Measurements from ENCODE around the gene PIAS4. TPM values are rescaled to one million over a fixed set of nuclear protein-coding genes. Genes with fewer than 3 reads are reported as not detected.

The PIAS4 gene
- total and polyA plus RNA-seq, 4 donors, result 6.5 to 20.3 (median 15.9) TPM

- H3K4me3 ChIP-seq (ENCODE audit: low read length in 2 of 2), result no peak overlapping the region
- no peak overlapping the region for H3K27ac ChIP-seq (ENCODE audit: low read depth in 1 of 2, low read length in 2 of 2)
- DNase-seq, result peak in 1 of 2 donors; percentile 43
Observed at GRCh38 chr19:3981736-3982681, 25.5 kb upstream of the PIAS4 start.

GRCh38 chr19:3982701-3983541, 24.6 kb upstream of the PIAS4 start:
- Histone ChIP-seq H3K4me1 (ENCODE audit: control insufficient read depth in 1 of 2, insufficient read depth in 2 of 2, low read length in 2 of 2) (peaks cover 0 to 5% of the 10 kb centered on the region in 2 donors), H3K9me3 (ENCODE audit: control insufficient read depth, low read length) (no peaks in the 10 kb centered on the region)
- no peak for ATAC-seq (ENCODE audit: low FRiP score)

More at GRCh38 chr19:3981736-3982681, 25.5 kb upstream of the PIAS4 start:
- intact Hi-C loops (cut with DNase I), result no loop called here
- Histone ChIP-seq H3K27me3 (ENCODE audit: control insufficient read depth in 1 of 2, insufficient read depth in 2 of 2, low read length in 1 of 2) (no peaks in the 10 kb centered on the region), H3K9me3 (ENCODE audit: control insufficient read depth, low read length) (no peaks in the 10 kb centered on the region), H3K36me3 (ENCODE audit: control insufficient read depth in 1 of 2, insufficient read depth in 2 of 2, low read length in 1 of 2) (peaks cover 13 to 42% of the 10 kb centered on the region in 2 donors), H3K4me1 (ENCODE audit: control insufficient read depth in 1 of 2, insufficient read depth in 2 of 2, low read length in 2 of 2) (peaks cover 0 to 4% of the 10 kb centered on the region in 2 donors)
- WGBS, 2 donors, result 84% methylated on average over 39 of the region's 39 CpGs
- ATAC-seq (ENCODE audit: low FRiP score), result no peak

GRCh38 chr19:3983542-3983914, 24.0 kb upstream of the PIAS4 start:
- intact Hi-C loops (cut with DNase I), result no loop called here
- Histone ChIP-seq H3K27me3 (ENCODE audit: control insufficient read depth in 1 of 2, insufficient read depth in 2 of 2, low read length in 1 of 2) (no peaks in the 10 kb centered on the region), H3K4me3 (ENCODE audit: low read length in 2 of 2) (no peak overlapping the region), H3K4me1 (ENCODE audit: control insufficient read depth in 1 of 2, insufficient read depth in 2 of 2, low read length in 2 of 2) (peaks cover 0 to 5% of the 10 kb centered on the region in 2 donors), H3K27ac (ENCODE audit: low read depth in 1 of 2, low read length in 2 of 2) (no peak overlapping the region), H3K9me3 (ENCODE audit: control insufficient read depth, low read length) (no peaks in the 10 kb centered on the region), H3K36me3 (ENCODE audit: control insufficient read depth in 1 of 2, insufficient read depth in 2 of 2, low read length in 1 of 2) (peaks cover 8 to 29% of the 10 kb centered on the region in 2 donors)
- DNase-seq (peak in 1 of 2 donors; percentile 28), ATAC-seq (ENCODE audit: low FRiP score) (no peak)
- 61 to 75% methylated on average over 7 of the region's 7 CpGs for WGBS, 2 donors

More at GRCh38 chr19:3982701-3983541, 24.6 kb upstream of the PIAS4 start:
- 82 to 85% methylated on average over 40 of the region's 40 CpGs for WGBS, 2 donors
- Histone ChIP-seq H3K27me3 (ENCODE audit: control insufficient read depth in 1 of 2, insufficient read depth in 2 of 2, low read length in 1 of 2) (no peaks in the 10 kb centered on the region), H3K27ac (ENCODE audit: low read depth in 1 of 2, low read length in 2 of 2) (no peak overlapping the region), H3K36me3 (ENCODE audit: control insufficient read depth in 1 of 2, insufficient read depth in 2 of 2, low read length in 1 of 2) (peaks cover 8 to 34% of the 10 kb centered on the region in 2 donors), H3K4me3 (ENCODE audit: low read length in 2 of 2) (no peak overlapping the region)
- DNase-seq, result peak in 1 of 2 donors; percentile 55
- intact Hi-C loops (cut with DNase I), result no loop called here

GRCh38 chr19:3983936-3984583, 23.5 kb upstream of the PIAS4 start:
- peak in 1 of 2 donors; percentile 60 for DNase-seq
- 17 to 18% methylated on average over 30 of the region's 30 CpGs for WGBS, 2 donors
- ATAC-seq (ENCODE audit: low FRiP score), result no peak
- peaks cover 0 to 5% of the 10 kb centered on the region in 2 donors for H3K4me1 ChIP-seq (ENCODE audit: control insufficient read depth in 1 of 2, insufficient read depth in 2 of 2, low read length in 2 of 2)
- peaks cover 8 to 29% of the 10 kb centered on the region in 2 donors for H3K36me3 ChIP-seq (ENCODE audit: control insufficient read depth in 1 of 2, insufficient read depth in 2 of 2, low read length in 1 of 2)
- peak overlapping the region in 1 of 2 donors; percentile 1 for H3K27ac ChIP-seq (ENCODE audit: low read depth in 1 of 2, low read length in 2 of 2)
- no peaks in the 10 kb centered on the region for H3K27me3 ChIP-seq (ENCODE audit: control insufficient read depth in 1 of 2, insufficient read depth in 2 of 2, low read length in 1 of 2)
- no peaks in the 10 kb centered on the region for H3K9me3 ChIP-seq (ENCODE audit: control insufficient read depth, low read length)
- intact Hi-C loops (cut with DNase I), result no loop called here
- H3K4me3 ChIP-seq (ENCODE audit: low read length in 2 of 2), result peak overlapping the region; percentile 68 to 79

GRCh38 chr19:3984584-3984907, 23.0 kb upstream of the PIAS4 start:
- Histone ChIP-seq H3K27ac (ENCODE audit: low read depth in 1 of 2, low read length in 2 of 2) (peak overlapping the region in 1 of 2 donors; percentile 81), H3K4me1 (ENCODE audit: control insufficient read depth in 1 of 2, insufficient read depth in 2 of 2, low read length in 2 of 2) (peaks cover 0 to 5% of the 10 kb centered on the region in 2 donors), H3K36me3 (ENCODE audit: control insufficient read depth in 1 of 2, insufficient read depth in 2 of 2, low read length in 1 of 2) (peaks cover 8 to 25% of the 10 kb centered on the region in 2 donors), H3K27me3 (ENCODE audit: control insufficient read depth in 1 of 2, insufficient read depth in 2 of 2, low read length in 1 of 2) (no peaks in the 10 kb centered on the region), H3K4me3 (ENCODE audit: low read length in 2 of 2) (peak overlapping the region; percentile 68 to 79), H3K9me3 (ENCODE audit: control insufficient read depth, low read length) (no peaks in the 10 kb centered on the region)
- ATAC-seq (ENCODE audit: low FRiP score) (no peak), DNase-seq (peak in 1 of 2 donors; percentile 52)
- WGBS, 2 donors, result 1% methylated on average over 10 of the region's 10 CpGs
- intact Hi-C loops (cut with DNase I), result no loop called here

- 1% methylated on average over 76 to 80 of the region's 80 CpGs for WGBS, 2 donors
- intact Hi-C loops (cut with DNase I), result loop anchor here (1.0 to 5.0 kb wide), 4 partner anchors 14 to 223 kb away; partner anchors contain the start of genes ANKRD24 (in 1 of the 2), APBA3 (in 1 of the 2), DAPK3 (in 1 of the 2) and MRPL54 (in 1 of the 2)
- Histone ChIP-seq H3K4me3 (ENCODE audit: low read length in 2 of 2) (peak within 1 kb of the TSS; percentile 68 to 79), H3K27me3 (ENCODE audit: control insufficient read depth in 1 of 2, insufficient read depth in 2 of 2, low read length in 1 of 2) (no peaks in the 10 kb centered on the region), H3K36me3 (ENCODE audit: control insufficient read depth in 1 of 2, insufficient read depth in 2 of 2, low read length in 1 of 2) (peaks cover 8 to 20% of the 10 kb centered on the region in 2 donors), H3K27ac (ENCODE audit: low read depth in 1 of 2, low read length in 2 of 2) (peak within 1 kb of the TSS; percentile 45 to 81), H3K9me3 (ENCODE audit: control insufficient read depth, low read length) (no peaks in the 10 kb centered on the region), H3K4me1 (ENCODE audit: control insufficient read depth in 1 of 2, insufficient read depth in 2 of 2, low read length in 2 of 2) (peaks cover 0 to 5% of the 10 kb centered on the region in 2 donors)
- ATAC-seq (ENCODE audit: low FRiP score) (peak; percentile 92), DNase-seq (peak; percentile 92 to 96)
Observed at GRCh38 chr19:3984908-3985642, 22.5 kb upstream of the PIAS4 start, which contains the start of gene EEF2. EEF2 (minus strand) TSS chr19:3985463; CDS start chr19:3985380, 83 bp downstream.

GRCh38 chr19:3985643-3986259, 21.8 kb upstream of the PIAS4 start:
- Histone ChIP-seq H3K27me3 (ENCODE audit: control insufficient read depth in 1 of 2, insufficient read depth in 2 of 2, low read length in 1 of 2) (no peaks in the 10 kb centered on the region), H3K27ac (ENCODE audit: low read depth in 1 of 2, low read length in 2 of 2) (no peak overlapping the region), H3K9me3 (ENCODE audit: control insufficient read depth, low read length) (no peaks in the 10 kb centered on the region), H3K4me3 (ENCODE audit: low read length in 2 of 2) (no peak overlapping the region), H3K36me3 (ENCODE audit: control insufficient read depth in 1 of 2, insufficient read depth in 2 of 2, low read length in 1 of 2) (peaks cover 4 to 17% of the 10 kb centered on the region in 2 donors), H3K4me1 (ENCODE audit: control insufficient read depth in 1 of 2, insufficient read depth in 2 of 2, low read length in 2 of 2) (peaks cover 0 to 5% of the 10 kb centered on the region in 2 donors)
- DNase-seq (no peak), ATAC-seq (ENCODE audit: low FRiP score) (no peak)
- WGBS, 2 donors, result 2 to 3% methylated on average over 19 of the region's 19 CpGs
- intact Hi-C loops (cut with DNase I), result loop anchor here (1.0 to 5.0 kb wide), 4 partner anchors 14 to 223 kb away; partner anchors contain the start of genes ANKRD24 (in 1 of the 2), APBA3 (in 1 of the 2), DAPK3 (in 1 of the 2) and MRPL54 (in 1 of the 2)
